ENCODE measurements around the gene SLC49A3. TPM values are rescaled to one million over a fixed set of nuclear protein-coding genes. Genes with fewer than 3 reads are reported as not detected.

SLC49A3 gene
- total and polyA plus RNA-seq, 2 of the 4 experiments (the other 2 are of a cell fraction) = under 0.01 to 0.32 TPM

GRCh38 chr4:659851-660250 is 29.1 kb downstream of the SLC49A3 start:
- DNase-seq (no peak), ATAC-seq (ENCODE audit: low read depth) (no peak)
- H3K9ac ChIP-seq (ENCODE audit: low read depth, low read length) = no peak overlapping the region
- no peaks in the 10 kb centered on the region for H3K36me3 ChIP-seq (ENCODE audit: control insufficient read depth, insufficient read depth, low read length)
- H2AFZ ChIP-seq (replicated peaks; ENCODE audit: low read length, poor library complexity) = no peak overlapping the region
- no peak overlapping the region for H3K56ac ChIP-seq (ENCODE audit: extremely low read depth, insufficient read depth, low read length)
- no peak overlapping the region for H3K4me3 ChIP-seq (ENCODE audit: insufficient read depth, low read depth, low read length)
- no peak overlapping the region for H2BK20ac ChIP-seq (ENCODE audit: low read depth, low read length)
- no peak overlapping the region for H3K4me2 ChIP-seq (ENCODE audit: low read depth, low read length)
- H3K9me1 ChIP-seq (ENCODE audit: insufficient read depth, low read length) = no peaks in the 10 kb centered on the region
- no peaks in the 10 kb centered on the region for H3K4me1 ChIP-seq (ENCODE audit: control insufficient read depth, insufficient read depth, low read length)
- H3K27me3 ChIP-seq (ENCODE audit: control insufficient read depth, insufficient read depth, low read length) = peaks cover 4% of the 10 kb centered on the region; the same call in 1 of the 2 replicates
- H2BK5ac ChIP-seq (ENCODE audit: low read depth, low read length, poor library complexity, severe bottlenecking) = no peak overlapping the region
- H4K91ac ChIP-seq (ENCODE audit: insufficient read depth, low read depth, low read length) = no peak overlapping the region
- CTCF ChIA-PET = no interaction called here
- no TSS peak for BruUV-seq (replicated peaks)
- peaks cover 18% of the 10 kb centered on the region for H3K9me3 ChIP-seq (ENCODE audit: control insufficient read depth, insufficient read depth, low read length)
- no peak overlapping the region for H3K4ac ChIP-seq (ENCODE audit: low read depth, low read length)
- dilution Hi-C loops (cut with HindIII; ENCODE audit: low sequenced_read_pairs, unreplicated experiment) (no loop called here), in situ Hi-C loops (cut with MboI; ENCODE audit: low sequenced_read_pairs) (no loop called here), intact Hi-C loops (cut with micrococcal nuclease) (no loop called here)
- no peak overlapping the region for H3K18ac ChIP-seq (ENCODE audit: low read depth, low read length)
- no peak overlapping the region for H4K5ac ChIP-seq (ENCODE audit: low read depth, low read length)
- no peaks in the 10 kb centered on the region for H3K79me1 ChIP-seq (ENCODE audit: low read depth in 1 of 2, low read length in 2 of 2)
- no peak overlapping the region for H2BK120ac ChIP-seq (ENCODE audit: low read depth, low read length)
- no peak overlapping the region for H3K27ac ChIP-seq (ENCODE audit: insufficient read depth, low read length)
- H2AK5ac ChIP-seq (ENCODE audit: low read depth, low read length) = no peak overlapping the region
- no peak overlapping the region for H4K8ac ChIP-seq (ENCODE audit: low read depth in 2 of 2, low read length in 2 of 2)
- no peak overlapping the region for H3K14ac ChIP-seq (replicated peaks; ENCODE audit: low read depth, low read length)
- POLR2A ChIA-PET (ENCODE audit: unreplicated experiment) = no interaction called here
- no peak overlapping the region for H2BK15ac ChIP-seq (ENCODE audit: low read depth, low read length)
- no peak overlapping the region for H2AK9ac ChIP-seq (replicated peaks; ENCODE audit: low read depth, low read length, poor library complexity)
- 88% methylated on average over 4 of the region's 8 CpGs; no CpG with 5 or more reads in 1 of the 2 experiments for WGBS, 2 experiments (ENCODE audit: extremely low coverage in 2 of 2, insufficient read length in 1 of 2)
- TF ChIP-seq RFX5 (IDR thresholded peaks at IDR 0.05; ENCODE audit: low read depth, low read length) (no peak), FOS (IDR thresholded peaks at IDR 0.05; ENCODE audit: low read depth, low read length) (no peak), ELK1 (IDR thresholded peaks at IDR 0.05; ENCODE audit: borderline replicate concordance, low read depth, low read length) (no peak), RCOR1 (IDR thresholded peaks at IDR 0.05; ENCODE audit: insufficient replicate concordance, low read length) (no peak), MAFK (IDR thresholded peaks at IDR 0.05; ENCODE audit: low read depth, low read length) (no peak), CEBPB (IDR thresholded peaks at IDR 0.05; ENCODE audit: low read depth, low read length) (no peak), USF2 (IDR thresholded peaks at IDR 0.05; ENCODE audit: low read depth, low read length) (no peak), MAZ (IDR thresholded peaks at IDR 0.05; ENCODE audit: borderline replicate concordance, low read depth, low read length) (no peak), MXI1 (IDR thresholded peaks at IDR 0.05; ENCODE audit: borderline replicate concordance, low read depth, low read length) (no peak), NFE2L2 (IDR thresholded peaks at IDR 0.05; ENCODE audit: low read depth, low read length) (no peak), BHLHE40 (IDR thresholded peaks at IDR 0.05; ENCODE audit: low read depth, low read length) (no peak), POLR2A (IDR thresholded peaks at IDR 0.05; ENCODE audit: low read depth, low read length) (no peak), CHD1 (IDR thresholded peaks at IDR 0.05; ENCODE audit: low read depth, low read length) (no peak), SMC3 (IDR thresholded peaks at IDR 0.05; ENCODE audit: low read depth, low read length) (no peak), RAD21 (IDR thresholded peaks at IDR 0.05; ENCODE audit: low read length) (no peak), CTCF (conservative IDR thresholded peaks at IDR 0.05; ENCODE audit: low read depth, low read length) (no peak)
- no peak overlapping the region for H3K23ac ChIP-seq (ENCODE audit: low read depth, low read length)
- no peaks in the 10 kb centered on the region for H4K20me1 ChIP-seq (ENCODE audit: insufficient read depth, low read length)
